Neural cell (in vitro differentiated cells): Measurements from ENCODE around the gene CUL3. TPM values are rescaled to one million over a fixed set of nuclear protein-coding genes. Genes with fewer than 3 reads are reported as not detected.

Experiments
- H2AFZ ChIP-seq: fragments of 200-600, 300-800 bp; sonication (generic), shearing (Covaris generic); 2 replicates; pipeline ENCODE4 v1.6.0; 2014; ENCODE audit warnings: low read depth, mild to moderate bottlenecking, antibody characterized with exemption, low read length, moderate library complexity
- H3F3A ChIP-seq: fragments of 200-600 bp; shearing (Covaris generic); 2 replicates; pipeline ENCODE4 v1.6.1; 2016; ENCODE audit warnings: mild to moderate bottlenecking, moderate library complexity, mixed read lengths, antibody characterized with exemption, low read length; ENCODE audit not compliant: insufficient read depth, poor library complexity, severe bottlenecking
- H3K27ac ChIP-seq: fragments of 200-600, 300-800 bp; sonication (generic), shearing (Covaris generic); 2 replicates; pipeline ENCODE4 v1.5.1; 2014; ENCODE audit warnings: mild to moderate bottlenecking, low read length, moderate library complexity
- H3K27me3 ChIP-seq: fragments of 300-800, 200-600 bp; sonication (generic), shearing (Covaris generic); 2 replicates; pipeline ENCODE4 v1.6.0; 2014; ENCODE audit warnings: mild to moderate bottlenecking, low read depth, low read length, moderate library complexity; ENCODE audit not compliant: insufficient read depth
- H3K36me3 ChIP-seq: fragments of 300-800, 200-600 bp; sonication (generic), shearing (Covaris generic); 2 replicates; pipeline ENCODE4 v1.5.1; 2014; ENCODE audit warnings: mild to moderate bottlenecking, antibody characterized with exemption, low read length, moderate library complexity; ENCODE audit not compliant: insufficient read depth
- H3K4me2 ChIP-seq: fragments of 300-800, 200-600 bp; sonication (generic), shearing (Covaris generic); 2 replicates; pipeline ENCODE4 v1.6.0; 2014; ENCODE audit warnings: mild to moderate bottlenecking, low read length
- H3K4me3 ChIP-seq: fragments of 300-800, 200-600 bp; sonication (generic), shearing (Covaris generic); 2 replicates; pipeline ENCODE4 v1.5.1; 2014; ENCODE audit warnings: mild to moderate bottlenecking, low read length, moderate library complexity
- H3K79me2 ChIP-seq: fragments of 200-600 bp; shearing (Covaris generic); replicated peaks from 2 replicates; pipeline ENCODE4 v1.6.0; 2014; ENCODE audit warnings: mild to moderate bottlenecking, low read length, moderate library complexity; ENCODE audit not compliant: insufficient read depth
- H3K9ac ChIP-seq: fragments of 300-800, 200-600 bp; sonication (generic), shearing (Covaris generic); 2 replicates; pipeline ENCODE4 v1.6.1; 2016; ENCODE audit warnings: mild to moderate bottlenecking, low read length, mixed read lengths
- H3K9me2 ChIP-seq: fragments of 200-600 bp; shearing (Covaris generic); 2 replicates; pipeline ENCODE4 v1.6.1; 2016; ENCODE audit warnings: mild to moderate bottlenecking, low read length, mixed read lengths; ENCODE audit not compliant: insufficient read depth
- H3K9me3 ChIP-seq: fragments of 200-600, 300-800 bp; sonication (generic), shearing (Covaris generic); 2 replicates; pipeline ENCODE4 v1.6.1; 2016; ENCODE audit warnings: mild to moderate bottlenecking, mixed run types, low read length, moderate library complexity, mixed read lengths
- H4K20me1 ChIP-seq: fragments of 200-600 bp; shearing (Covaris generic); 2 replicates; pipeline ENCODE4 v1.6.1; 2016; ENCODE audit warnings: mild to moderate bottlenecking, mixed run types; ENCODE audit not compliant: insufficient read depth
- EP300 ChIP-seq: fragments of 450-650 bp; conservative IDR thresholded peaks from 2 replicates; pipeline ENCODE4 v1.6.1; 2014; ENCODE audit warnings: antibody characterized with exemption, mild to moderate bottlenecking, moderate library complexity; ENCODE audit not compliant: poor library complexity, severe bottlenecking
- EZH2 ChIP-seq: fragments of 200-600, 300-800 bp; shearing (Covaris generic), sonication (generic); IDR thresholded peaks from 2 replicates; pipeline ENCODE4 v1.6.1; 2014; ENCODE audit warnings: antibody characterized with exemption, low read length, borderline replicate concordance, mild to moderate bottlenecking; ENCODE audit not compliant: insufficient read depth, poor library complexity, severe bottlenecking
- MXI1 ChIP-seq: fragments of 450-650 bp; conservative IDR thresholded peaks from 2 replicates; pipeline ENCODE4 v1.6.1; 2014; ENCODE audit warnings: antibody characterized with exemption, mild to moderate bottlenecking; ENCODE audit not compliant: poor library complexity, severe bottlenecking
- POLR2AphosphoS5 ChIP-seq: IDR thresholded peaks from 2 replicates; pipeline ENCODE4 v1.6.1; 2012
- RAD21 ChIP-seq: fragments of 450-650 bp; conservative IDR thresholded peaks from 2 replicates; pipeline ENCODE4 v1.6.1; 2014; ENCODE audit warnings: antibody characterized with exemption, mild to moderate bottlenecking, moderate library complexity
- SMC3 ChIP-seq: fragments of 450-650 bp; conservative IDR thresholded peaks from 2 replicates; pipeline ENCODE4 v1.6.1; 2014; ENCODE audit warnings: antibody characterized with exemption, mild to moderate bottlenecking, moderate library complexity; ENCODE audit not compliant: poor library complexity
- TAF1 ChIP-seq: IDR thresholded peaks from 2 replicates; pipeline ENCODE4 v1.6.1; 2012; ENCODE audit warnings: low read depth
- polyA plus RNA-seq: library from polyadenylated mRNA; depleted of rRNA; stranded (reverse); fragments of >200 nt; gene quantifications from 2 replicates; pipeline ENCODE4 v1.2.3, GENCODE V29; 2014
- TF ChIP-seq, protein P1 (sequence below): IDR thresholded peaks from 2 replicates; pipeline ENCODE4 v1.6.1; 2012; ENCODE audit warnings: borderline replicate concordance
- TF ChIP-seq, protein P2 (sequence below): fragments of 450-650 bp; IDR thresholded peaks from 2 replicates; pipeline ENCODE4 v1.5.1; 2014; ENCODE audit warnings: antibody characterized with exemption, mild to moderate bottlenecking, moderate library complexity; ENCODE audit not compliant: poor library complexity, severe bottlenecking

CUL3 gene
- polyA plus RNA-seq, 1 donor from 2014 or later: 53.9 TPM

DNA sequence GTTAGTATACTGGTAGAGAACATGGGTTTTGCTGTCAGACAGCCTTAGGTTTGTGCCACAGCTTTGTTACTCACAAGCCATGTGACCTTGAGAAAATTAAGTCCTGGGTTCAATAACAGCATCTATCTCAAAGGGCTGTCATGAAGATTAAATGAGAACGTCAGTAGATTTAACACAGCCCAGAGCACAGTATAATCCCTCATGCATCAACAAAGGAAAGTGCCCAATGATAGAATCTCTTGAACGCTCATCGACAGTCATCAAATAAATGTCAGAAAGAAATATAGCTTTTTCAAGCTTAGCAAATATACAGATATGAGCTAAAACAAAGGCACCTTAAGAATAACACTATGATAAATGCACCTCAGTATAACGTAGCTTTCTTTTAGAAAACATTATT lies 22.3 kb downstream of the CUL3 start:
- H3F3A ChIP-seq: no peaks in the 10 kb centered on the region
- no peaks in the 10 kb centered on the region for H4K20me1 ChIP-seq

GRCh38 chr2:224561234-224562005 lies 23.7 kb downstream of the CUL3 start:
- no peak overlapping the region for H3K4me3 ChIP-seq
- H3K27me3 ChIP-seq: no peaks in the 10 kb centered on the region
- no peak overlapping the region for H2AFZ ChIP-seq
- H3K79me2 ChIP-seq: peaks cover 93% of the 10 kb centered on the region
- no peak overlapping the region for H3K4me2 ChIP-seq
- no peak for TF ChIP-seq RAD21
- TF ChIP-seq EZH2: no peak
- TF ChIP-seq TAF1: no peak
- TF ChIP-seq, protein P1, sequence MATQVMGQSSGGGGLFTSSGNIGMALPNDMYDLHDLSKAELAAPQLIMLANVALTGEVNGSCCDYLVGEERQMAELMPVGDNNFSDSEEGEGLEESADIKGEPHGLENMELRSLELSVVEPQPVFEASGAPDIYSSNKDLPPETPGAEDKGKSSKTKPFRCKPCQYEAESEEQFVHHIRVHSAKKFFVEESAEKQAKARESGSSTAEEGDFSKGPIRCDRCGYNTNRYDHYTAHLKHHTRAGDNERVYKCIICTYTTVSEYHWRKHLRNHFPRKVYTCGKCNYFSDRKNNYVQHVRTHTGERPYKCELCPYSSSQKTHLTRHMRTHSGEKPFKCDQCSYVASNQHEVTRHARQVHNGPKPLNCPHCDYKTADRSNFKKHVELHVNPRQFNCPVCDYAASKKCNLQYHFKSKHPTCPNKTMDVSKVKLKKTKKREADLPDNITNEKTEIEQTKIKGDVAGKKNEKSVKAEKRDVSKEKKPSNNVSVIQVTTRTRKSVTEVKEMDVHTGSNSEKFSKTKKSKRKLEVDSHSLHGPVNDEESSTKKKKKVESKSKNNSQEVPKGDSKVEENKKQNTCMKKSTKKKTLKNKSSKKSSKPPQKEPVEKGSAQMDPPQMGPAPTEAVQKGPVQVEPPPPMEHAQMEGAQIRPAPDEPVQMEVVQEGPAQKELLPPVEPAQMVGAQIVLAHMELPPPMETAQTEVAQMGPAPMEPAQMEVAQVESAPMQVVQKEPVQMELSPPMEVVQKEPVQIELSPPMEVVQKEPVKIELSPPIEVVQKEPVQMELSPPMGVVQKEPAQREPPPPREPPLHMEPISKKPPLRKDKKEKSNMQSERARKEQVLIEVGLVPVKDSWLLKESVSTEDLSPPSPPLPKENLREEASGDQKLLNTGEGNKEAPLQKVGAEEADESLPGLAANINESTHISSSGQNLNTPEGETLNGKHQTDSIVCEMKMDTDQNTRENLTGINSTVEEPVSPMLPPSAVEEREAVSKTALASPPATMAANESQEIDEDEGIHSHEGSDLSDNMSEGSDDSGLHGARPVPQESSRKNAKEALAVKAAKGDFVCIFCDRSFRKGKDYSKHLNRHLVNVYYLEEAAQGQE: no peak
- TF ChIP-seq POLR2AphosphoS5: no peak
- TF ChIP-seq SMC3: no peak
- TF ChIP-seq, protein P2, sequence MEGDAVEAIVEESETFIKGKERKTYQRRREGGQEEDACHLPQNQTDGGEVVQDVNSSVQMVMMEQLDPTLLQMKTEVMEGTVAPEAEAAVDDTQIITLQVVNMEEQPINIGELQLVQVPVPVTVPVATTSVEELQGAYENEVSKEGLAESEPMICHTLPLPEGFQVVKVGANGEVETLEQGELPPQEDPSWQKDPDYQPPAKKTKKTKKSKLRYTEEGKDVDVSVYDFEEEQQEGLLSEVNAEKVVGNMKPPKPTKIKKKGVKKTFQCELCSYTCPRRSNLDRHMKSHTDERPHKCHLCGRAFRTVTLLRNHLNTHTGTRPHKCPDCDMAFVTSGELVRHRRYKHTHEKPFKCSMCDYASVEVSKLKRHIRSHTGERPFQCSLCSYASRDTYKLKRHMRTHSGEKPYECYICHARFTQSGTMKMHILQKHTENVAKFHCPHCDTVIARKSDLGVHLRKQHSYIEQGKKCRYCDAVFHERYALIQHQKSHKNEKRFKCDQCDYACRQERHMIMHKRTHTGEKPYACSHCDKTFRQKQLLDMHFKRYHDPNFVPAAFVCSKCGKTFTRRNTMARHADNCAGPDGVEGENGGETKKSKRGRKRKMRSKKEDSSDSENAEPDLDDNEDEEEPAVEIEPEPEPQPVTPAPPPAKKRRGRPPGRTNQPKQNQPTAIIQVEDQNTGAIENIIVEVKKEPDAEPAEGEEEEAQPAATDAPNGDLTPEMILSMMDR: no peak
- no peak for TF ChIP-seq EP300
- no peak for TF ChIP-seq MXI1
- no peaks in the 10 kb centered on the region for H4K20me1 ChIP-seq
- no peaks in the 10 kb centered on the region for H3K9me3 ChIP-seq
- H3K27ac ChIP-seq: no peak overlapping the region
- no peak overlapping the region for H3K9ac ChIP-seq
- H3F3A ChIP-seq: no peaks in the 10 kb centered on the region
- H3K9me2 ChIP-seq: no peaks in the 10 kb centered on the region
- H3K36me3 ChIP-seq: no peaks in the 10 kb centered on the region

More for the DNA sequence above, 22.3 kb downstream of the CUL3 start:
- no peak overlapping the region for H2AFZ ChIP-seq
- no peak overlapping the region for H3K27ac ChIP-seq
- H3K79me2 ChIP-seq: peaks cover 96% of the 10 kb centered on the region
- H3K9me2 ChIP-seq: no peaks in the 10 kb centered on the region
- H3K4me2 ChIP-seq: no peak overlapping the region
- H3K27me3 ChIP-seq: no peaks in the 10 kb centered on the region
- no peaks in the 10 kb centered on the region for H3K9me3 ChIP-seq
- H3K9ac ChIP-seq: no peak overlapping the region
- no peak for TF ChIP-seq MXI1
- TF ChIP-seq EP300: no peak
- no peak for TF ChIP-seq RAD21
- no peak for TF ChIP-seq POLR2AphosphoS5
- TF ChIP-seq SMC3: no peak
- TF ChIP-seq, protein P1: no peak
- no peak for TF ChIP-seq TAF1
- TF ChIP-seq, protein P2: no peak
- no peak for TF ChIP-seq EZH2
- H3K4me3 ChIP-seq: no peak overlapping the region
- H3K36me3 ChIP-seq: no peaks in the 10 kb centered on the region
